Thyroid gland (tissue), 4 donors: Measurements from ENCODE around the gene MATN1.

Experiments
- POLR2A ChIP-seq, 2 donors: fragments of 450-650 bp; IDR thresholded peaks; one replicate each; pipeline ENCODE4 v1.6.1; 2017; ENCODE audit warnings: antibody characterized with exemption in 2 of 2, mild to moderate bottlenecking in 2 of 2, moderate library complexity in 1 of 2
- TF ChIP-seq, protein P1 (sequence below), 6 experiments: fragments of 200-600 bp in 3 of 6; fragments of 450-650 bp in 3 of 6; sonication (generic) in 3 of 6; IDR thresholded peaks; one replicate each; pipeline ENCODE4 v1.5.1; 2016 to 2019; ENCODE audit warnings: antibody characterized with exemption in 6 of 6, mild to moderate bottlenecking in 2 of 6, inconsistent platforms in 1 of 6, moderate library complexity in 1 of 6

DNA sequence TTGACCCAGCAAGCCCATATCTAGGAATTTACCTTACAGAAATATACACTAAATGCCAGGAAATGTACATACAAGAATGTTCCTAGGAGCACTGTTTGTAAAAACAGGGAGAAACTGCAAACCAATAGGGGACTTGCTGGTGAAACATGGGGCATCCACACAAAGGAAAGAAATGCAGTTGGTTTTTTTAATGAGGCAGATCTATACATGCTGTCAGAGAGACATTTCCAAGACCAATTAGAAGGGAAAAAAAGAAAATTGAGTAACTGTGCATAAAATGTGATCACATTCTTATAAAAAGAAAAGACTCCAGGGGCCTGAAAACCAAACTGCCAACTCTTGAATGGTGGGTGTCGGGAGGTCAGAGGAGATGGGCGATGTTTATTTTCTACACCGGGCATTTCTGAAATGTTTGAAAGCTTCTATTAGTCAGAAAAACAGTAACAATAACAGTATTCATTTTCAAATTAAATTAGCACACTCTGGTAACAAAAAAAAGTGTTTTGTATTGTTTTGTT is 56.6 kb downstream of the MATN1 start:
- TF ChIP-seq, protein P1, sequence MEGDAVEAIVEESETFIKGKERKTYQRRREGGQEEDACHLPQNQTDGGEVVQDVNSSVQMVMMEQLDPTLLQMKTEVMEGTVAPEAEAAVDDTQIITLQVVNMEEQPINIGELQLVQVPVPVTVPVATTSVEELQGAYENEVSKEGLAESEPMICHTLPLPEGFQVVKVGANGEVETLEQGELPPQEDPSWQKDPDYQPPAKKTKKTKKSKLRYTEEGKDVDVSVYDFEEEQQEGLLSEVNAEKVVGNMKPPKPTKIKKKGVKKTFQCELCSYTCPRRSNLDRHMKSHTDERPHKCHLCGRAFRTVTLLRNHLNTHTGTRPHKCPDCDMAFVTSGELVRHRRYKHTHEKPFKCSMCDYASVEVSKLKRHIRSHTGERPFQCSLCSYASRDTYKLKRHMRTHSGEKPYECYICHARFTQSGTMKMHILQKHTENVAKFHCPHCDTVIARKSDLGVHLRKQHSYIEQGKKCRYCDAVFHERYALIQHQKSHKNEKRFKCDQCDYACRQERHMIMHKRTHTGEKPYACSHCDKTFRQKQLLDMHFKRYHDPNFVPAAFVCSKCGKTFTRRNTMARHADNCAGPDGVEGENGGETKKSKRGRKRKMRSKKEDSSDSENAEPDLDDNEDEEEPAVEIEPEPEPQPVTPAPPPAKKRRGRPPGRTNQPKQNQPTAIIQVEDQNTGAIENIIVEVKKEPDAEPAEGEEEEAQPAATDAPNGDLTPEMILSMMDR (IDR thresholded peaks at IDR 0.05), result no peak
- TF ChIP-seq POLR2A (IDR thresholded peaks at IDR 0.05), result no peak
